Coronary artery (tissue), 2 donors: ENCODE data around the gene SERPINE1.

Source experiments
- DNase-seq: peaks from one replicate; pipeline ENCODE4 v3.0.0-alpha.2; 2017; ENCODE audit warnings: low spot score
- H3K27ac ChIP-seq, 2 donors: fragments of 200-600 bp; sonication (generic); one replicate each; pipeline ENCODE4 v1.5.1; 2016 to 2019
- H3K4me3 ChIP-seq: fragments of 200-600 bp; sonication (generic); 2 replicates; pipeline ENCODE4 v1.5.1; 2016; ENCODE audit warnings: mild to moderate bottlenecking, moderate library complexity
- TF ChIP-seq, protein P1 (sequence below): fragments of 200-600 bp; sonication (generic); IDR thresholded peaks from one replicate; pipeline ENCODE4 v1.5.1; 2019; ENCODE audit warnings: antibody characterized with exemption

SERPINE1 gene

GRCh38 chr7:101179713-101180112 is 52.8 kb downstream of the SERPINE1 start:
- peak overlapping the region; percentile 22 for H3K4me3 ChIP-seq
- H3K27ac ChIP-seq, result no peak overlapping the region
- TF ChIP-seq, protein P1, sequence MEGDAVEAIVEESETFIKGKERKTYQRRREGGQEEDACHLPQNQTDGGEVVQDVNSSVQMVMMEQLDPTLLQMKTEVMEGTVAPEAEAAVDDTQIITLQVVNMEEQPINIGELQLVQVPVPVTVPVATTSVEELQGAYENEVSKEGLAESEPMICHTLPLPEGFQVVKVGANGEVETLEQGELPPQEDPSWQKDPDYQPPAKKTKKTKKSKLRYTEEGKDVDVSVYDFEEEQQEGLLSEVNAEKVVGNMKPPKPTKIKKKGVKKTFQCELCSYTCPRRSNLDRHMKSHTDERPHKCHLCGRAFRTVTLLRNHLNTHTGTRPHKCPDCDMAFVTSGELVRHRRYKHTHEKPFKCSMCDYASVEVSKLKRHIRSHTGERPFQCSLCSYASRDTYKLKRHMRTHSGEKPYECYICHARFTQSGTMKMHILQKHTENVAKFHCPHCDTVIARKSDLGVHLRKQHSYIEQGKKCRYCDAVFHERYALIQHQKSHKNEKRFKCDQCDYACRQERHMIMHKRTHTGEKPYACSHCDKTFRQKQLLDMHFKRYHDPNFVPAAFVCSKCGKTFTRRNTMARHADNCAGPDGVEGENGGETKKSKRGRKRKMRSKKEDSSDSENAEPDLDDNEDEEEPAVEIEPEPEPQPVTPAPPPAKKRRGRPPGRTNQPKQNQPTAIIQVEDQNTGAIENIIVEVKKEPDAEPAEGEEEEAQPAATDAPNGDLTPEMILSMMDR, result no peak
- no peak for DNase-seq

GRCh38 chr7:101180130-101180755 is 53.3 kb downstream of the SERPINE1 start, which contains the start of gene NAT16:
Gene NAT16, minus strand, starts transcription at chr7:101180293. Its CDS starts 5,486 bp downstream, at chr7:101174807.
- Histone ChIP-seq H3K27ac (no peak within 1 kb of the TSS), H3K4me3 (peak within 1 kb of the TSS; percentile 22)
- TF ChIP-seq, protein P1, result no peak
- DNase-seq, result no peak

DNA sequence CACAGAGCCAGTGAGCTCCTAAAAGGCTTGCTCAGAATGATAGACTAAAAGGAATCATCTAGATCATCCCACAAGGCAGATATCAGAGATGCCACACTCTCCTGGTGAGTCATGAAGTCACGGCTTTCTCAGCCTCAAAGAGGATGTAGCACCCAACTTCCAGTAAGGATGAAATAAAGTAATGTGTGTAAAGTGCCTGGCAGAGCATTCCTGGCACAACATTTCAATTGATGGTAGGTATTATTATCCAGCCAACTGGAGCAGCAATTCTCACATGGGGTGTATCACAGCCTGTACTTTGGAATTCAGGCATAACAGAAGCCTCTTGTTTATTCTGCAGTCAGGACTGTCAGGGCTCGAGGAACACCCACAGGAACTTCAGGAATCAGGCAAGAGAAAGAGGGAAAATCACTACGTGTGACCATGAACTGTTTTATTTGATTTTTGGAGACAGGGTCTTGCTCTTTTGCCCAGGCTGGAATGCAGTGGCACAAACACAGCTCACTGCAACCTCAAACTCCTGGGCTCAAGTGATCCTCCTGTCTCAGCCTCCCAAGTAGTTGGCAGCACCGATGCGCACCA is 58.4 kb downstream of the SERPINE1 start:
- DNase-seq, result no peak
- TF ChIP-seq, protein P1, result no peak
- Histone ChIP-seq H3K27ac (no peak overlapping the region), H3K4me3 (no peak overlapping the region)

- TF ChIP-seq, protein P1, result no peak
- no peak for DNase-seq
- Histone ChIP-seq H3K27ac (no peak overlapping the region), H3K4me3 (no peak overlapping the region)
These were observed 59.3 kb downstream of the SERPINE1 start for GRCh38 chr7:101186194-101186593.

DNA sequence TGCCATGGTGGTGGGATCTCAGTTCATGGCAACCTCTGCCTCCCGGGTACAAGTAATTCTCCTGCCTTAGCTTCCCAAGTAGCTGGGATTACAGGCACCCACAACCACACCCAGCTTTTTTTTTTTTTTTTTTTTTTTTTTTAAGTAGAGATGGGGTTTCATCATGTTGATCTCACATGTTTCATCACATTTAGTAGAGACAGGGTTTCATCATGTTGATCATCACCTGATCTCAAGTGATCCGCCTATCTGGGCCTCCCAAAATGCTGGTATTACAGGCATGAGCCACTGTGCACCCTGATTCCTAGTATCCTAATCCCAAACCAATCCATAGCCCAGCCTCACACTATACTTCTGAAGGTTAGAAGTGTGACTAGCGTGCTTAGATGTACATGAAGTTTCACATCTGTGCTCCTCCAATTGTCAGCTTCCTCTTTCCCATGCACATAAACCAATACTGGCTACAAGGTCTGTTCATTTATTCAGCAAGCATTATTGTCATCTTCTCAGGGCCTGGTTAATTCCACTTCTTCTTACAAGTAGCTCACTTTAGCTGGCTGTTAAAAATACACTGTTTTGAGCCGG is 60.0 kb downstream of the SERPINE1 start:
- TF ChIP-seq, protein P1, result no peak
- Histone ChIP-seq H3K4me3 (no peak overlapping the region), H3K27ac (no peak overlapping the region)
- no peak for DNase-seq
